Vagina (tissue), 2 donors: ENCODE measurements around the gene TRPM4.

ENCODE experiments used
- CTCF ChIP-seq, 3 experiments: fragments of 450-650 bp in 2 of 3; fragments of 200-600 bp in 1 of 3; sonication (generic) in 1 of 3; IDR thresholded peaks; one replicate each; pipeline ENCODE4 v1.5.1; 2017 to 2019; ENCODE audit warnings: antibody characterized with exemption in 3 of 3, mild to moderate bottlenecking in 2 of 3, moderate library complexity in 2 of 3
- POLR2A ChIP-seq, 2 donors: fragments of 450-650 bp; IDR thresholded peaks; one replicate each; pipeline ENCODE4 v1.6.1; 2017; ENCODE audit warnings: antibody characterized with exemption in 2 of 2, mild to moderate bottlenecking in 2 of 2, moderate library complexity in 2 of 2
- POLR2AphosphoS5 ChIP-seq, 2 donors: sonication (generic); formaldehyde crosslinking; IDR thresholded peaks; one replicate each; pipeline ENCODE4 v1.9.0; 2017; ENCODE audit warnings: antibody characterized with exemption in 2 of 2, mild to moderate bottlenecking in 2 of 2, low read depth in 1 of 2; ENCODE audit not compliant: insufficient read depth in 1 of 2

- no peak for TF ChIP-seq POLR2A (IDR thresholded peaks at IDR 0.05)
- no peak for TF ChIP-seq POLR2AphosphoS5 (IDR thresholded peaks at IDR 0.05; ENCODE audit: insufficient read depth in 1 of 2, low read depth in 1 of 2)
- TF ChIP-seq CTCF (IDR thresholded peaks at IDR 0.05), result no peak
Observed at GRCh38 chr19:49249933-49250332, 92.3 kb downstream of the TRPM4 start.
